ENCODE measurements around the gene ODR4.
"Not testable (repeated sequence)": the region's sequence is repeated elsewhere in the genome, so short reads cannot be mapped to it uniquely, and the experiment has no call there.

GRCh38 chr1:186401446-186401845 is 25.8 kb downstream of the ODR4 start:
- not testable (repeated sequence) for TF ChIP-seq EZH2 (IDR thresholded peaks at IDR 0.05; ENCODE audit: low read length); CTCF (optimal IDR thresholded peaks at IDR 0.05 in 1 of 3, IDR thresholded peaks at IDR 0.05 in 1 of 3, conservative IDR thresholded peaks at IDR 0.05 in 1 of 3; ENCODE audit: extremely low read depth in 1 of 3, insufficient read depth in 2 of 3, low read length in 3 of 3)
